GM12878 (cell line): Measurements from ENCODE around the gene INA. TPM values are rescaled to one million over a fixed set of nuclear protein-coding genes. Genes with fewer than 3 reads are reported as not detected.

Source experiments
- ATAC-seq: fragments of 200-7000 bp; cut with Tn5 transposase; 3 replicates; pipeline ENCODE4 v1.9.1; 2020; ENCODE audit warnings: mild to moderate bottlenecking, moderate library complexity
- BruUV-seq: library from RNA; stranded (reverse); fragments of 400-500 nt; replicated peaks from 2 replicates; lab custom pipeline; 2021; lab: Mats Ljungman, UMichigan
- CTCF ChIA-PET: fragments of 300-600 bp; sonication (Branson Sonifier 250); formaldehyde crosslinking; extraction: SDS; loops from one replicate; lab custom pipeline; 2021; ENCODE audit warnings: inconsistent platforms; lab: Yijun Ruan, JAX
- POLR2A ChIA-PET: fragments of 350-600 bp; formaldehyde crosslinking; extraction: SDS; loops from one replicate; lab custom pipeline; 2021; ENCODE audit warnings: inconsistent platforms; lab: Charles Lee
- RAD21 ChIA-PET: fragments of 300-600 bp; sonication (Branson Sonifier 250); formaldehyde crosslinking; loops from one replicate; lab custom pipeline; 2023; ENCODE audit warnings: antibody characterized with exemption; ENCODE audit not compliant: unreplicated experiment; lab: Charles Lee
- SMC1A ChIA-PET: fragments of 300-600 bp; sonication (Branson Sonifier 250); formaldehyde crosslinking; loops from one replicate; lab custom pipeline; 2023; ENCODE audit not compliant: unreplicated experiment, uncharacterized antibody; lab: Charles Lee
- DNase-seq: peaks from one replicate; pipeline ENCODE4 v3.0.0-alpha.2; 2011; ENCODE audit warnings: low read depth, low spot score
- FAIRE-seq: peaks from 3 replicates; lab custom pipeline; 2011; peaks lifted over from hg19 to GRCh38; lab: Jason Lieb, UNC
- H2AFZ ChIP-seq: 2 replicates; pipeline ENCODE4 v1.6.0; 2011; ENCODE audit warnings: low read depth, low read length, control low read depth; ENCODE audit not compliant: control insufficient read depth
- H3K27ac ChIP-seq: 2 replicates; pipeline ENCODE4 v1.5.1; 2011; ENCODE audit warnings: control low read depth; ENCODE audit not compliant: control insufficient read depth, insufficient read depth
- H3K27me3 ChIP-seq, 2 experiments: replicated peaks in 1 of 2; 2 replicates each; pipeline versions ENCODE4 v1.6.0 to v1.6.1; 2011; ENCODE audit warnings: low read length in 1 of 2; ENCODE audit not compliant: control insufficient read depth in 2 of 2, insufficient read depth in 2 of 2
- H3K36me3 ChIP-seq, 2 experiments: 2 replicates each; pipeline ENCODE4 v1.5.1; 2011; ENCODE audit warnings: low read length in 1 of 2; ENCODE audit not compliant: control insufficient read depth in 2 of 2, insufficient read depth in 2 of 2
- H3K4me1 ChIP-seq: 2 replicates; pipeline ENCODE4 v1.6.1; 2011; ENCODE audit warnings: mild to moderate bottlenecking, low read length, moderate library complexity, mixed read lengths; ENCODE audit not compliant: control insufficient read depth, insufficient read depth
- H3K4me2 ChIP-seq: 2 replicates; pipeline ENCODE4 v1.6.0; 2011; ENCODE audit warnings: control low read depth; ENCODE audit not compliant: control insufficient read depth, insufficient read depth
- H3K4me3 ChIP-seq: fragments of 200-600 bp; sonication (generic); 2 replicates; pipeline ENCODE4 v1.5.1; 2016
- H3K79me2 ChIP-seq: 2 replicates; pipeline ENCODE4 v1.6.0; 2011; ENCODE audit warnings: low read length; ENCODE audit not compliant: control insufficient read depth, insufficient read depth
- H3K9ac ChIP-seq: 2 replicates; pipeline ENCODE4 v1.8.0; 2011; ENCODE audit warnings: low read length, control low read depth, mixed read lengths; ENCODE audit not compliant: control insufficient read depth, insufficient read depth
- H3K9me3 ChIP-seq: replicated peaks from 3 replicates; pipeline ENCODE4 v1.5.1; 2011; ENCODE audit warnings: mild to moderate bottlenecking, low read length; ENCODE audit not compliant: control insufficient read depth, insufficient read depth
- H4K20me1 ChIP-seq: 2 replicates; pipeline ENCODE4 v1.6.0; 2011; ENCODE audit not compliant: control insufficient read depth, insufficient read depth
- CBX5 ChIP-seq: sonication (generic); IDR thresholded peaks from 2 replicates; pipeline ENCODE4 v1.6.1; 2016; ENCODE audit warnings: low read depth, moderate library complexity, mild to moderate bottlenecking, inconsistent platforms
- CTCF ChIP-seq, 3 experiments: IDR thresholded peaks in 2 of 3; conservative IDR thresholded peaks in 1 of 3; 2 replicates each; pipeline ENCODE4 v1.5.1; 2011; ENCODE audit warnings: low read depth in 3 of 3, low read length in 3 of 3, mild to moderate bottlenecking in 3 of 3, control low read depth in 2 of 3, moderate library complexity in 2 of 3, inconsistent platforms in 1 of 3, mixed read lengths in 1 of 3; ENCODE audit not compliant: control insufficient read depth in 2 of 3, insufficient read depth in 1 of 3; ENCODE audit errors: extremely low read depth in 1 of 3
- FOXM1 ChIP-seq: IDR thresholded peaks from 2 replicates; pipeline ENCODE4 v1.6.1; 2012; ENCODE audit warnings: low read depth, mild to moderate bottlenecking, inconsistent platforms, low read length, moderate library complexity
- PAX8 ChIP-seq: fragments of 450-650 bp; IDR thresholded peaks from 2 replicates; pipeline ENCODE4 v1.6.1; 2017; ENCODE audit warnings: mild to moderate bottlenecking, moderate library complexity
- RAD21 ChIP-seq: IDR thresholded peaks from 2 replicates; pipeline ENCODE4 v1.6.1; 2011; ENCODE audit warnings: mild to moderate bottlenecking, low read depth, low read length, moderate library complexity; ENCODE audit not compliant: insufficient read depth
- SMC3 ChIP-seq: IDR thresholded peaks from 2 replicates; pipeline ENCODE4 v1.6.1; 2011; ENCODE audit warnings: low read length, improper control_type of control experiment, borderline replicate concordance
- WGBS: methylation state at CpG from one replicate; pipeline ENCODE4 v1.1.6; 2016; ENCODE audit warnings: low lambda C conversion rate; ENCODE audit not compliant: insufficient replicate concordance, insufficient coverage; ENCODE audit errors: missing lambda C conversion rate; 5-methylcytosine and 5-hydroxymethylcytosine counted together
- in situ Hi-C: fragments of 300-500 bp; cut with MboI; formaldehyde crosslinking; loops from 9 replicates; pipeline ENCODE4 v1.14.3; 2018; ENCODE audit warnings: mixed read lengths
- intact Hi-C: fragments of 100-400 bp; cut with micrococcal nuclease; formaldehyde crosslinking; loops from one replicate; pipeline ENCODE4 v1.14.2; 2022; ENCODE audit not compliant: unreplicated experiment
- polyA plus RNA-seq, 11 experiments: library from polyadenylated mRNA; depleted of rRNA in 4 of 11; unstranded in 6 of 11; stranded (reverse) in 5 of 11; fragments of >200 nt; fragmentation: Nextera tagmentation in 4 of 11; fragmentation: Illumina TruSeq in 1 of 11; extraction: Ambion mirVana in 4 of 11; extraction: Trizol in 1 of 11; gene quantifications; 1 replicate in 1 of 11; 2 replicates in 10 of 11; pipeline versions ENCODE4 v1.2.1 to v1.2.3, GENCODE V29; 2011 to 2016; ENCODE audit warnings: inconsistent platforms in 2 of 11, missing spikeins in 2 of 11, low read depth in 1 of 11
- total RNA-seq, 4 experiments: library from RNA; depleted of rRNA in 3 of 4; stranded (reverse); fragments of >200 nt in 3 of 4; fragmentation: Illumina TruSeq in 1 of 4; extraction: Trizol in 1 of 4; gene quantifications; 2 replicates each; pipeline versions ENCODE4 v1.2.1 to v1.2.3, GENCODE V29; 2013 to 2021

INA gene
- total and polyA plus RNA-seq, 10 of the 15 experiments (the other 5 are each of a cell fraction or from before 2014, with no cell fraction given) = 0.14 to 0.23 TPM; not detected in 8

- no peaks in the 10 kb centered on the region for H3K79me2 ChIP-seq
- ChIA-PET RAD21 (interaction anchor here (0.9 to 1.7 kb wide), 6 partner anchors 62 to 498 kb away, joined by 3 to 5 read pairs (median 4); partner anchors contain the start of genes ATP5MK, CNNM2 and PDCD11), CTCF (interaction anchor here (0.5 to 2.5 kb wide), 49 partner anchors 9 to 614 kb away, joined by 3 to 14 read pairs (median 4); partner anchors contain the start of genes CNNM2 and TAF5), POLR2A (interaction anchor here (0.5 to 0.6 kb wide), 2 partner anchors 9 to 145 kb away, joined by 3 to 5 read pairs; no protein-coding TSS in a partner anchor), SMC1A (interaction anchor here (0.7 to 2.3 kb wide), 22 partner anchors 8 to 421 kb away, joined by 3 to 10 read pairs (median 4); no protein-coding TSS in a partner anchor)
- DNase-seq (no peak), ATAC-seq (0 out of 3 replicates have a peak, but pooled peaks have one; percentile 38), FAIRE-seq (no peak)
- no peaks in the 10 kb centered on the region for H4K20me1 ChIP-seq
- WGBS = 100% methylated on average over 2 of the region's 2 CpGs
- H3K36me3 ChIP-seq = peaks cover 4 to 6% of the 10 kb centered on the region in 2 experiments
- no peak overlapping the region for H2AFZ ChIP-seq
- no peak overlapping the region for H3K9ac ChIP-seq
- H3K9me3 ChIP-seq = no peaks in the 10 kb centered on the region
- H3K4me3 ChIP-seq = no peak overlapping the region
- intact Hi-C loops = loop anchor here (1.0 to 5.0 kb wide), 2 partner anchors 417 to 497 kb away; partner anchors contain the start of gene CYP17A1
- no peak overlapping the region for H3K4me2 ChIP-seq
- no peak overlapping the region for H3K27ac ChIP-seq
- H3K27me3 ChIP-seq = no peaks in the 10 kb centered on the region
- H3K4me1 ChIP-seq = no peaks in the 10 kb centered on the region
- TF ChIP-seq SMC3 (peak; percentile 42), RAD21 (peak; percentile 27; the same call in 1 of the 2 replicates), CBX5 (no peak), CTCF (IDR thresholded peaks at IDR 0.05 in 2 of 3, conservative IDR thresholded peaks at IDR 0.05 in 1 of 3; ENCODE audit: control insufficient read depth in 2 of 3, extremely low read depth in 1 of 3, insufficient read depth in 1 of 3, low read depth in 3 of 3, low read length in 3 of 3) (peak in 2 of 3 experiments; percentile 43 to 60; a peak in 4 of 6 replicates), PAX8 (no peak), FOXM1 (no peak)
- no TSS peak for BruUV-seq
- in situ Hi-C loops = no loop called here
Observed at GRCh38 chr10:103333934-103334520, 57.1 kb downstream of the INA start.
